ENCODE measurements around the gene ZDHHC22.
"Not testable (repeated sequence)": the region's sequence is repeated elsewhere in the genome, so short reads cannot be mapped to it uniquely, and the experiment has no call there.

ZDHHC22 gene

GRCh38 chr14:77175843-77176242 lies 34.3 kb upstream of the ZDHHC22 start:
- TF ChIP-seq POLR2AphosphoS5 (IDR thresholded peaks at IDR 0.05; ENCODE audit: low read depth) (no peak), SPI1 (IDR thresholded peaks at IDR 0.05; ENCODE audit: borderline replicate concordance, low read depth) (no peak), REST (IDR thresholded peaks at IDR 0.05; ENCODE audit: insufficient replicate concordance, low read depth) (no peak), CTCF (IDR thresholded peaks at IDR 0.05; ENCODE audit: insufficient read depth, low read length) (no peak), GABPA (IDR thresholded peaks at IDR 0.05; ENCODE audit: low read depth) (no peak)
- no peak overlapping the region for H3K4me3 ChIP-seq (replicated peaks; ENCODE audit: insufficient read depth, low read length)

GRCh38 chr14:77173911-77174617 lies 32.5 kb upstream of the ZDHHC22 start:
- H3K4me3 ChIP-seq (replicated peaks; ENCODE audit: insufficient read depth, low read length); H3K27me3 ChIP-seq (ENCODE audit: insufficient read depth, poor library complexity, severe bottlenecking); H3K27ac ChIP-seq (replicated peaks); DNase-seq (ENCODE audit: low read depth in 1 of 2, low spot score in 1 of 2): not testable (repeated sequence)

More at GRCh38 chr14:77175843-77176242, 34.3 kb upstream of the ZDHHC22 start:
- DNase-seq (ENCODE audit: low read depth in 1 of 2, low spot score in 1 of 2): no peak
- Histone ChIP-seq H3K27me3 (ENCODE audit: insufficient read depth, poor library complexity, severe bottlenecking) (no peaks in the 10 kb centered on the region), H3K27ac (replicated peaks) (no peak overlapping the region)

- TF ChIP-seq GABPA (IDR thresholded peaks at IDR 0.05; ENCODE audit: low read depth) (no peak), POLR2AphosphoS5 (IDR thresholded peaks at IDR 0.05; ENCODE audit: low read depth) (no peak), CTCF (IDR thresholded peaks at IDR 0.05; ENCODE audit: insufficient read depth, low read length) (no peak)
- no peak overlapping the region for H3K4me3 ChIP-seq (replicated peaks; ENCODE audit: insufficient read depth, low read length)
- no peak for DNase-seq (ENCODE audit: low read depth in 1 of 2, low spot score in 1 of 2)
These were observed 31.3 kb upstream of the ZDHHC22 start for GRCh38 chr14:77172916-77173315.

GRCh38 chr14:77170045-77170444 lies 28.5 kb upstream of the ZDHHC22 start:
- no peaks in the 10 kb centered on the region for H3K27me3 ChIP-seq (ENCODE audit: insufficient read depth, poor library complexity, severe bottlenecking)
- DNase-seq (ENCODE audit: low read depth in 1 of 2, low spot score in 1 of 2): no peak

More at GRCh38 chr14:77172916-77173315, 31.3 kb upstream of the ZDHHC22 start:
- no peak overlapping the region for H3K27ac ChIP-seq (replicated peaks)
- H3K27me3 ChIP-seq (ENCODE audit: insufficient read depth, poor library complexity, severe bottlenecking): no peaks in the 10 kb centered on the region

More at GRCh38 chr14:77170045-77170444, 28.5 kb upstream of the ZDHHC22 start:
- no peak for TF ChIP-seq GABPA (IDR thresholded peaks at IDR 0.05; ENCODE audit: low read depth)
- no peak for TF ChIP-seq REST (IDR thresholded peaks at IDR 0.05; ENCODE audit: insufficient replicate concordance, low read depth)
- no peak for TF ChIP-seq CTCF (IDR thresholded peaks at IDR 0.05; ENCODE audit: insufficient read depth, low read length)
- no peak for TF ChIP-seq POLR2AphosphoS5 (IDR thresholded peaks at IDR 0.05; ENCODE audit: low read depth)
- no peak for TF ChIP-seq SPI1 (IDR thresholded peaks at IDR 0.05; ENCODE audit: borderline replicate concordance, low read depth)
- H3K4me3 ChIP-seq (replicated peaks; ENCODE audit: insufficient read depth, low read length): no peak overlapping the region
- H3K27ac ChIP-seq (replicated peaks): no peak overlapping the region
